Endothelial cell of umbilical vein (primary cell): ENCODE data around the gene PDE8B. TPM values are rescaled to one million over a fixed set of nuclear protein-coding genes. Genes with fewer than 3 reads are reported as not detected.

Source experiments
- BruUV-seq: library from RNA; stranded (reverse); fragments of 400-500 nt; replicated peaks from 2 replicates; lab custom pipeline; 2021; lab: Mats Ljungman, UMichigan
- CTCF ChIA-PET: fragments of 300-600, 350-600 bp; sonication (Branson Sonifier 250); formaldehyde crosslinking; loops from one replicate; lab custom pipeline; 2021; ENCODE audit warnings: antibody characterized with exemption, inconsistent platforms; lab: Charles Lee
- POLR2A ChIA-PET: fragments of 300-600, 350-600 bp; sonication (Branson Sonifier 250); formaldehyde crosslinking; loops from one replicate; lab custom pipeline; 2021; ENCODE audit warnings: antibody characterized with exemption, inconsistent platforms; lab: Charles Lee
- DNase-seq: peaks from one replicate; pipeline ENCODE4 v3.0.0-alpha.2; 2011; ENCODE audit warnings: low read depth, low spot score
- FAIRE-seq: peaks from 2 replicates; lab custom pipeline; 2011; peaks lifted over from hg19 to GRCh38; lab: Jason Lieb, UNC
- H2AFZ ChIP-seq: 2 replicates; pipeline ENCODE4 v1.6.0; 2012; ENCODE audit warnings: low read depth, low read length, control low read depth, inconsistent platforms
- H3K27ac ChIP-seq: 2 replicates; pipeline ENCODE4 v1.5.1; 2011; ENCODE audit warnings: low read depth, mild to moderate bottlenecking, control low read depth, low read length, moderate library complexity; ENCODE audit not compliant: insufficient read depth
- H3K27me3 ChIP-seq, 2 experiments: 2 replicates each; pipeline versions ENCODE4 v1.6.0 to v1.6.1; 2011; ENCODE audit warnings: low read length in 2 of 2, mixed read lengths in 1 of 2; ENCODE audit not compliant: control insufficient read depth in 2 of 2, insufficient read depth in 2 of 2
- H3K36me3 ChIP-seq, 2 experiments: 2 replicates in 1 of 2; 3 replicates in 1 of 2; pipeline ENCODE4 v1.5.1; 2011; ENCODE audit warnings: low read length in 2 of 2, mild to moderate bottlenecking in 1 of 2, moderate library complexity in 1 of 2; ENCODE audit not compliant: control insufficient read depth in 2 of 2, insufficient read depth in 2 of 2; ENCODE audit errors: extremely low read depth in 1 of 2
- H3K4me1 ChIP-seq: 3 replicates; pipeline ENCODE4 v1.5.1; 2011; ENCODE audit warnings: mild to moderate bottlenecking, low read length; ENCODE audit not compliant: control insufficient read depth, insufficient read depth; ENCODE audit errors: extremely low read depth
- H3K4me2 ChIP-seq: 2 replicates; pipeline ENCODE4 v1.6.1; 2011; ENCODE audit warnings: low read length, control low read depth, mixed read lengths; ENCODE audit not compliant: insufficient read depth
- H3K4me3 ChIP-seq, 3 experiments: fragments of 200-600 bp in 1 of 3; sonication (generic), shearing (Covaris generic) in 1 of 3; replicated peaks in 1 of 3; 2 replicates each; pipeline ENCODE4 v1.5.1; 2011 to 2016; ENCODE audit warnings: control low read depth in 3 of 3, low read length in 3 of 3, mild to moderate bottlenecking in 2 of 3, inconsistent platforms in 1 of 3, low read depth in 1 of 3, moderate library complexity in 1 of 3; ENCODE audit not compliant: insufficient read depth in 1 of 3
- H3K79me2 ChIP-seq: 2 replicates; pipeline ENCODE4 v1.6.0; 2012; ENCODE audit warnings: low read length, inconsistent platforms; ENCODE audit not compliant: control insufficient read depth, insufficient read depth
- H3K9ac ChIP-seq: replicated peaks from 2 replicates; pipeline ENCODE3; 2011; ENCODE audit warnings: low read length, control low read depth; ENCODE audit not compliant: insufficient read depth; ENCODE audit errors: extremely low read depth
- H3K9me1 ChIP-seq: replicated peaks from 3 replicates; pipeline ENCODE4 v1.6.0; 2011; ENCODE audit warnings: mild to moderate bottlenecking, low read length; ENCODE audit not compliant: control insufficient read depth, insufficient read depth; ENCODE audit errors: extremely low read depth
- H3K9me3 ChIP-seq: replicated peaks from 2 replicates; pipeline ENCODE4 v1.5.1; 2012; ENCODE audit warnings: low read length, inconsistent platforms; ENCODE audit not compliant: control insufficient read depth, insufficient read depth
- H4K20me1 ChIP-seq: replicated peaks from 2 replicates; pipeline ENCODE3; 2011; ENCODE audit warnings: mild to moderate bottlenecking, low read length; ENCODE audit not compliant: control insufficient read depth, insufficient read depth; ENCODE audit errors: extremely low read depth
- CTCF ChIP-seq, 2 donors: IDR thresholded peaks; 1 replicate in 1 of 2; 2 replicates in 1 of 2; pipeline ENCODE4 v1.5.1; 2011; ENCODE audit warnings: low read length in 2 of 2, mild to moderate bottlenecking in 2 of 2, moderate library complexity in 2 of 2, control low read depth in 1 of 2, inconsistent platforms in 1 of 2, low read depth in 1 of 2; ENCODE audit not compliant: insufficient read depth in 1 of 2; ENCODE audit errors: extremely low read depth in 1 of 2
- EZH2 ChIP-seq: IDR thresholded peaks from 2 replicates; pipeline ENCODE4 v1.6.1; 2012; ENCODE audit warnings: borderline replicate concordance, low read depth, mild to moderate bottlenecking, moderate library complexity, low read length, inconsistent platforms; ENCODE audit not compliant: severe bottlenecking
- FOS ChIP-seq: IDR thresholded peaks from 2 replicates; pipeline ENCODE4 v1.6.1; 2011; ENCODE audit warnings: mild to moderate bottlenecking, low read length, moderate library complexity, borderline replicate concordance; ENCODE audit not compliant: insufficient read depth
- JUN ChIP-seq: IDR thresholded peaks from 2 replicates; pipeline ENCODE4 v1.6.1; 2011; ENCODE audit warnings: borderline replicate concordance, low read depth; ENCODE audit not compliant: insufficient read length, insufficient read depth
- MYC ChIP-seq: IDR thresholded peaks from one replicate; pipeline ENCODE4 v1.6.1; 2011; ENCODE audit warnings: mild to moderate bottlenecking, low read depth, low read length
- POLR2A ChIP-seq: IDR thresholded peaks from 2 replicates; pipeline ENCODE4 v1.6.1; 2012; ENCODE audit warnings: low read depth, mild to moderate bottlenecking, control low read depth, low read length
- POLR2AphosphoS5 ChIP-seq: IDR thresholded peaks from 2 replicates; pipeline ENCODE4 v1.6.1; 2012; ENCODE audit warnings: low read depth, mild to moderate bottlenecking, control low read depth, low read length, moderate library complexity; ENCODE audit not compliant: insufficient read depth
- dilution Hi-C: fragments of 300-500 bp; cut with MboI; formaldehyde crosslinking; loops from one replicate; pipeline ENCODE4 v1.15.0; 2019; ENCODE audit warnings: low sequenced_read_pairs; ENCODE audit not compliant: extremely low pct_ligation_motif_present
- intact Hi-C: fragments of 100-400 bp; cut with micrococcal nuclease; formaldehyde crosslinking; loops from one replicate; pipeline ENCODE4 v1.10.0; 2022
- polyA plus RNA-seq, 4 experiments: library from polyadenylated mRNA; depleted of rRNA in 3 of 4; stranded (reverse) in 3 of 4; unstranded in 1 of 4; fragments of >200 nt; gene quantifications; 2 replicates each; pipeline versions ENCODE4 v1.2.1 to v1.2.3, GENCODE V29; 2011 to 2012; ENCODE audit warnings: missing spikeins in 1 of 4
- total RNA-seq: library from RNA; stranded (reverse); gene quantifications from 2 replicates; pipeline ENCODE4 v1.2.3, GENCODE V29; 2021
- TF ChIP-seq, protein P1 (sequence below): IDR thresholded peaks from 2 replicates; pipeline ENCODE4 v1.6.1; 2011; ENCODE audit not compliant: insufficient read depth, insufficient read length

The PDE8B gene
- total and polyA plus RNA-seq, 2 donors (not counting 3 experiments of a cell fraction or from before 2014, with no cell fraction given): not detected

DNA sequence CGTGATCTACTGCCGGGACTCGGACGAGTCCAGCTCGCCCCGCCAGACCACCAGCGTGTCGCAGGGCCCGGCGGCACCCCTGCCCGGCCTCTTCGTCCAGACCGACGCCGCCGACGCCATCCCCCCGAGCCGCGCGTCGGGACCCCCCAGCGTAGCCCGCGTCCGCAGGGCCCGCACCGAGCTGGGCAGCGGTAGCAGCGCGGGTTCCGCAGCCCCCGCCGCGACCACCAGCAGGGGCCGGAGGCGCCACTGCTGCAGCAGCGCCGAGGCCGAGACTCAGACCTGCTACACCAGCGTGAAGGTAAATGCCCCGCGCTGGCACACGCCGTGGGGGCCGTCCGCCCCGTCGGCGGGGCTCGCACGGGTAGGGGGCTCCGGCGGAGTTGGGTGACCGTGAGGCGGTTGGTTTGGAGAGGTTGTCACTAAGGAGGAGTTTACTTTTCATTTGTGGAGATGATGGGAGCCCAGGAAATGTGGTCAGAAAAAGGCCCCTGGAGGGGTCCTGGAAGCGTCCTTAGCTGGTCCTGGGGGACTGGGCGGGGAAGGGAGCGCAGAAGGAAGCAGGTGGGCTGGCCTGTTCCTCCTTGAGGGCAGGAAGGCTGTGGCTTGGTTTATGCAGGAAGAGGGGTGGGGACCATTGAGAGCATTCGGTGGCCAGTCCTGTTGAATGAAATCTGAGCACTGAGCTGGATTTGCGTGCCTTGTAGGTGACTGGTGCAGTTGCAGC, 647 bp downstream of the PDE8B start:
- H3K4me1 ChIP-seq: no peaks in the 10 kb centered on the region
- DNase-seq (no peak), FAIRE-seq (no peak)
- no peak overlapping the region for H3K4me2 ChIP-seq
- TF ChIP-seq, protein P1, sequence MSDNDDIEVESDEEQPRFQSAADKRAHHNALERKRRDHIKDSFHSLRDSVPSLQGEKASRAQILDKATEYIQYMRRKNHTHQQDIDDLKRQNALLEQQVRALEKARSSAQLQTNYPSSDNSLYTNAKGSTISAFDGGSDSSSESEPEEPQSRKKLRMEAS: no peak
- no peak for TF ChIP-seq CTCF (IDR thresholded peaks at IDR 0.05; ENCODE audit: extremely low read depth in 1 of 2, insufficient read depth in 1 of 2, low read depth in 1 of 2, low read length in 2 of 2)
- peak; percentile 95 for TF ChIP-seq EZH2
- H3K4me3 ChIP-seq: no peak overlapping the region
- H3K27me3 ChIP-seq: peaks cover 42 to 65% of the 10 kb centered on the region in 2 experiments
- CTCF ChIA-PET: interaction anchor here (0.7 kb wide), 1 partner anchor 49 kb away, joined by 3 read pairs; no protein-coding TSS in a partner anchor
- no peaks in the 10 kb centered on the region for H3K9me1 ChIP-seq
- POLR2A ChIA-PET: no interaction called here
- no peak overlapping the region for H3K9ac ChIP-seq
- no peaks in the 10 kb centered on the region for H4K20me1 ChIP-seq
- dilution Hi-C loops: no loop called here
- H3K79me2 ChIP-seq: no peaks in the 10 kb centered on the region
- intact Hi-C loops: no loop called here
- H2AFZ ChIP-seq: no peak overlapping the region
- no TSS peak for BruUV-seq
- no peaks in the 10 kb centered on the region for H3K36me3 ChIP-seq
- no peak overlapping the region for H3K27ac ChIP-seq
- no peaks in the 10 kb centered on the region for H3K9me3 ChIP-seq

DNA sequence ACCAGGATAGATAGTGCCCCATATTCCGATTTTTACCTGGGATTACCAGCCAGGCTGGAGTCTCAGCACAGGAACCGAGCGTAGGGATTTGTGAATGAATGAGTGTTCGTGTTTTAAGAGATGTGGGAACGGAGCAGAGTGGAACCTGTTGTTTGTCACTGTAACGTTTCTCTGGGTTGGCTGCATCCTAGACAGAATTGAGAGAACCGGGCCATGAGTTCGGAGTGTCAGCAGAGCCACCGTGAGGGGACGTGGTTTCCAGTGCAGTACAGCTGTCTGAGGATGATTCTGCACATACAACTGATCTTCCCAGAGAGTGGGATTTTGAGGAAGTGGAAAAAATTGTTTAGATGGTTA, 1.2 kb downstream of the PDE8B start:
- dilution Hi-C loops (no loop called here), intact Hi-C loops (no loop called here)
- H3K27me3 ChIP-seq: peaks cover 42 to 61% of the 10 kb centered on the region in 2 experiments
- no peaks in the 10 kb centered on the region for H3K9me3 ChIP-seq
- ChIA-PET CTCF (interaction anchor here (0.7 kb wide), 1 partner anchor 49 kb away, joined by 3 read pairs; no protein-coding TSS in a partner anchor), POLR2A (no interaction called here)
- DNase-seq (no peak), FAIRE-seq (no peak)
- H3K9me1 ChIP-seq: no peaks in the 10 kb centered on the region
- no peak overlapping the region for H3K9ac ChIP-seq
- no peak overlapping the region for H3K4me2 ChIP-seq
- no peak for TF ChIP-seq MYC
- TF ChIP-seq JUN: no peak
- no peak for TF ChIP-seq POLR2A
- no peak for TF ChIP-seq CTCF (IDR thresholded peaks at IDR 0.05; ENCODE audit: extremely low read depth in 1 of 2, insufficient read depth in 1 of 2, low read depth in 1 of 2, low read length in 2 of 2)
- TF ChIP-seq EZH2: no peak
- no peak for TF ChIP-seq POLR2AphosphoS5
- no peak for TF ChIP-seq FOS
- TF ChIP-seq, protein P1: no peak
- no peaks in the 10 kb centered on the region for H3K79me2 ChIP-seq
- H3K4me1 ChIP-seq: no peaks in the 10 kb centered on the region
- BruUV-seq: no TSS peak
- H3K27ac ChIP-seq: no peak overlapping the region
- no peaks in the 10 kb centered on the region for H3K36me3 ChIP-seq
- H2AFZ ChIP-seq: no peak overlapping the region
- no peaks in the 10 kb centered on the region for H4K20me1 ChIP-seq
- H3K4me3 ChIP-seq: no peak overlapping the region
